Smooth muscle cell (in vitro differentiated cells): ENCODE data around the gene PHETA1. TPM values are rescaled to one million over a fixed set of nuclear protein-coding genes. Genes with fewer than 3 reads are reported as not detected.

Experiments
- DNase-seq: peaks from one replicate; lab custom pipeline; 2025; ENCODE audit not compliant: unreplicated experiment; lab: John Stamatoyannopoulos, UW
- H2AFZ ChIP-seq: fragments of 200-600 bp; sonication (generic); 2 replicates; pipeline ENCODE4 v1.6.0; 2016; ENCODE audit warnings: antibody characterized with exemption, low read depth, mild to moderate bottlenecking
- H3F3A ChIP-seq: fragments of 200-600 bp; sonication (generic); 2 replicates; pipeline ENCODE4 v1.6.0; 2017; ENCODE audit warnings: antibody characterized with exemption, low read depth
- H3K27ac ChIP-seq: fragments of 200-600 bp; sonication (generic); 2 replicates; pipeline ENCODE4 v1.5.1; 2016; ENCODE audit warnings: low read depth, mild to moderate bottlenecking
- H3K27me3 ChIP-seq: fragments of 200-600 bp; sonication (generic); 2 replicates; pipeline ENCODE4 v1.6.1; 2016; ENCODE audit warnings: low read depth, mild to moderate bottlenecking
- H3K36me3 ChIP-seq: fragments of 200-600 bp; sonication (generic); 2 replicates; pipeline ENCODE4 v1.5.1; 2016; ENCODE audit warnings: low read depth
- H3K4me1 ChIP-seq: fragments of 200-600 bp; sonication (generic); 2 replicates; pipeline ENCODE4 v1.5.1; 2016; ENCODE audit warnings: low read depth
- H3K4me2 ChIP-seq: fragments of 200-600 bp; sonication (generic); 2 replicates; pipeline ENCODE4 v1.6.0; 2016; ENCODE audit warnings: mild to moderate bottlenecking
- H3K4me3 ChIP-seq: fragments of 200-600 bp; sonication (generic); 2 replicates; pipeline ENCODE4 v1.5.1; 2016; ENCODE audit warnings: mild to moderate bottlenecking
- H3K79me2 ChIP-seq: fragments of 200-600 bp; sonication (generic); 2 replicates; pipeline ENCODE4 v1.6.0; 2016; ENCODE audit warnings: low read depth, mild to moderate bottlenecking
- H3K9ac ChIP-seq: fragments of 200-600 bp; sonication (generic); 2 replicates; pipeline ENCODE4 v1.6.0; 2016; ENCODE audit warnings: low read depth
- H3K9me3 ChIP-seq: fragments of 200-600 bp; sonication (generic); replicated peaks from 2 replicates; pipeline ENCODE4 v1.5.1; 2016; ENCODE audit warnings: low read depth
- H4K20me1 ChIP-seq: fragments of 200-600 bp; sonication (generic); 2 replicates; pipeline ENCODE4 v1.6.0; 2016; ENCODE audit warnings: low read depth
- WGBS: methylation state at CpG from one replicate; pipeline ENCODE4 v1.1.7; 2016; ENCODE audit warnings: low lambda C conversion rate; 5-methylcytosine and 5-hydroxymethylcytosine counted together
- polyA plus RNA-seq: library from polyadenylated mRNA; unstranded; fragments of >200 nt; fragmentation: Nextera tagmentation; extraction: Ambion mirVana; gene quantifications from 2 replicates; pipeline ENCODE4 v1.2.1, GENCODE V29; 2016
- total RNA-seq: library from RNA; depleted of rRNA; stranded (reverse); fragments of >200 nt; gene quantifications from 2 replicates; pipeline ENCODE4 v1.2.3, GENCODE V29; 2014
- TF ChIP-seq, protein P1 (sequence below): fragments of 200-600 bp; sonication (generic); IDR thresholded peaks from 2 replicates; pipeline ENCODE4 v1.5.1; 2017; ENCODE audit warnings: borderline replicate concordance, mild to moderate bottlenecking, antibody characterized with exemption; ENCODE audit not compliant: insufficient read depth, poor library complexity, severe bottlenecking

Gene PHETA1
- total and polyA plus RNA-seq, 2 experiments from 2014 or later: 2.9 to 9.3 TPM

DNA sequence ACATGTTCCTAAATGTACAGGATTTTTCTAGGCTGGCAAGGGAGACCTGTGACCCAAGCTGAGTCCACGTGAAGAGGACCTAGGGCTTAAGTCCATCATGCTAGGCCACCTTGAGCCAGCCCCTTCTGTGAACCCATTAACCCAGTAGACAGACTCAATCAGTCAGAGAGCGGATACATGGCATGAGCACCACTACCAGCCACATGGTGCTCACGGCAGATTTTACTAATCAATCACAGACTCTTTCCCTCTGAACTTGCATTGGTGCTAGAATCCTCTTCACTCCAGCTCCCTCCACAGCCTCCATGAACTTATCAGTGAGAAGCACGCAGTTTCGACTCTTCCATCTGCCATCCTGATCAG is 9.0 kb downstream of the PHETA1 start:
- H2AFZ ChIP-seq: no peak overlapping the region
- H3K27me3 ChIP-seq: no peaks in the 10 kb centered on the region
- H3K27ac ChIP-seq: no peak overlapping the region
- DNase-seq: no peak
- H3F3A ChIP-seq: no peaks in the 10 kb centered on the region
- whole genome bisulfite sequencing: 81% methylated on average over 5 of the region's 5 CpGs
- H3K4me2 ChIP-seq: no peak overlapping the region
- no peaks in the 10 kb centered on the region for H4K20me1 ChIP-seq
- no peak overlapping the region for H3K9ac ChIP-seq
- H3K9me3 ChIP-seq: no peaks in the 10 kb centered on the region
- TF ChIP-seq, protein P1, sequence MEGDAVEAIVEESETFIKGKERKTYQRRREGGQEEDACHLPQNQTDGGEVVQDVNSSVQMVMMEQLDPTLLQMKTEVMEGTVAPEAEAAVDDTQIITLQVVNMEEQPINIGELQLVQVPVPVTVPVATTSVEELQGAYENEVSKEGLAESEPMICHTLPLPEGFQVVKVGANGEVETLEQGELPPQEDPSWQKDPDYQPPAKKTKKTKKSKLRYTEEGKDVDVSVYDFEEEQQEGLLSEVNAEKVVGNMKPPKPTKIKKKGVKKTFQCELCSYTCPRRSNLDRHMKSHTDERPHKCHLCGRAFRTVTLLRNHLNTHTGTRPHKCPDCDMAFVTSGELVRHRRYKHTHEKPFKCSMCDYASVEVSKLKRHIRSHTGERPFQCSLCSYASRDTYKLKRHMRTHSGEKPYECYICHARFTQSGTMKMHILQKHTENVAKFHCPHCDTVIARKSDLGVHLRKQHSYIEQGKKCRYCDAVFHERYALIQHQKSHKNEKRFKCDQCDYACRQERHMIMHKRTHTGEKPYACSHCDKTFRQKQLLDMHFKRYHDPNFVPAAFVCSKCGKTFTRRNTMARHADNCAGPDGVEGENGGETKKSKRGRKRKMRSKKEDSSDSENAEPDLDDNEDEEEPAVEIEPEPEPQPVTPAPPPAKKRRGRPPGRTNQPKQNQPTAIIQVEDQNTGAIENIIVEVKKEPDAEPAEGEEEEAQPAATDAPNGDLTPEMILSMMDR: no peak
- no peaks in the 10 kb centered on the region for H3K79me2 ChIP-seq
- H3K4me3 ChIP-seq: no peak overlapping the region
- no peaks in the 10 kb centered on the region for H3K4me1 ChIP-seq
- H3K36me3 ChIP-seq: no peaks in the 10 kb centered on the region

DNA sequence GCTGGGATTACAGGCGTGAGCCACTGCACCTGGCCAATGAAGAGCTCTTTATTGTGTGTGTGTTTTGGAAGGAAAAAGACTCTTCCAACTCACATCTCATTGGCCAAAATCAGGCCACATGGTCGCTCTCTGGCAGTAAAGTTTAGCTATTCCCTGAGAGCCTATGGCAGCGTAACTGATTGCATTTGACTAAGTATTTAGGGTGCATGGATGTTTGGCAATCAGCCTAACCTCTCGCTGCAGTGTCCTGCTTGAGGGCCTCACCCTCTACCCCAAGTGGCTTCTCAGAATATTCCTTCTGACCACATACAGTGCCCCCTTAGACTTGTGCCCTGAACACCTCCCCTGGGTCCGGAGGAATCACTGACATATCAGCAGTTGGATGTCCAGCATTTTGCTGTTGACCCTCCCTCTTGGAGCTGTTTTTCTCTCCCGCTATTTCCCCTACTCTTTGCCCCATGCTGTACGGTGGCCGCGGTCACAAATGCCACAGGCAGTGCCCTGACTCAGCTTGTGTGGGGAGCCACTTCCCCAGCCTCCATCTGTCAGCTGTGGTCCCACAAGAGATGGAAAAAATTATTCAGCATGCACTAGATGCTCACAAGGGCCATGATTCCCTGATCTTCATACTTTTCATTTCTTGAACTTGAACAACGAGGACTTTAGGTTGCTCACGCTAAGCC is 9.5 kb downstream of the PHETA1 start:
- Histone ChIP-seq H2AFZ (no peak overlapping the region), H3K9ac (no peak overlapping the region), H4K20me1 (no peaks in the 10 kb centered on the region), H3K4me1 (no peaks in the 10 kb centered on the region), H3K36me3 (no peaks in the 10 kb centered on the region), H3K9me3 (no peaks in the 10 kb centered on the region), H3K4me3 (no peak overlapping the region), H3K79me2 (no peaks in the 10 kb centered on the region), H3F3A (no peaks in the 10 kb centered on the region), H3K27me3 (no peaks in the 10 kb centered on the region), H3K27ac (no peak overlapping the region), H3K4me2 (no peak overlapping the region)
- no peak for DNase-seq
- TF ChIP-seq, protein P1: no peak
- WGBS: 75% methylated on average over 11 of the region's 11 CpGs

DNA sequence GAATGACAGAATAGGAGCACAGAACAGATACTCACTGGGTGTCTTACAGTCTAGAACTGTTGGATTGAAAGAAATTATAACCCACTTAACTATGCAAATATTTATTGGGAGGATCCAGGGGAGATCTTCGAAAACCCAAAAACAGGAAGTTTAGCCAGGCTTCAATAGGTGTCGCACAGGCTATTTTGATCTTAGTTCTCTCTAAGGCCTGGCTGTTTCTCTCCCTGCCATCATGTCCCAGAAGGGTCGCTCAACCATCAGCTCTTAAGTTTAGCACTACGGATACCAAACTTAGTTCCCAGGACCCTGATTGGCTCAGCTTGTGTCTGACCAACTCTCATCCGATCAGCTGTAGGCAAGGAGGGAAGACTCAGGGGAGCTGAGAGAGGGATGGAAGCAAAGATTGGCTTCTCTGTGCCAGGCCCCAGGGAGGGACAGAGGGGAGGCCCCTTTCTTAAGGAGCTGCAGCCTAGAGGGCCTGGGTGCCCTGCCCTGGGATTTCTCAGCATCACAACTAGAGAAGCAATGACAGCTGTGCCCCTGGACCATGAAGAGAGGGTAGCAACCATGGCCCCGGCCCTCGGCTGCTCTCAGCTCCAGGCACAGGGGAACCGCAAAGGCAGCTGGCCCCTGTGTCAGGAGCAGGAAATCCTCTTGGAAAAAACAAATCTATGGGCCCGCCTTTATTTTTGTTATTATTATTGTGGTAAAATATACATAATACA is 13.5 kb downstream of the PHETA1 start:
- no peak for DNase-seq
- Histone ChIP-seq H2AFZ (no peak overlapping the region), H3K9me3 (no peaks in the 10 kb centered on the region), H3F3A (no peaks in the 10 kb centered on the region), H3K79me2 (no peaks in the 10 kb centered on the region), H3K9ac (no peak overlapping the region), H3K27me3 (no peaks in the 10 kb centered on the region), H4K20me1 (no peaks in the 10 kb centered on the region), H3K4me1 (no peaks in the 10 kb centered on the region), H3K36me3 (no peaks in the 10 kb centered on the region), H3K4me3 (no peak overlapping the region), H3K4me2 (no peak overlapping the region), H3K27ac (no peak overlapping the region)
- TF ChIP-seq, protein P1: no peak
- 91% methylated on average over 9 of the region's 9 CpGs for WGBS
